Esophagus muscularis mucosa (tissue), 4 donors: ENCODE results near the gene SYMPK. TPM values are rescaled to one million over a fixed set of nuclear protein-coding genes. Genes with fewer than 3 reads are reported as not detected.

Source experiments
- DNase-seq: peaks from one replicate; pipeline ENCODE4 v3.0.0-alpha.2; 2017; ENCODE audit errors: extremely low spot score
- H3K27ac ChIP-seq, 4 donors: fragments of 200-600 bp; sonication (generic); replicated peaks in 1 of 4; 1 replicate in 3 of 4; 2 replicates in 1 of 4; pipeline ENCODE4 v1.5.1; 2016 to 2019; ENCODE audit warnings: mild to moderate bottlenecking in 1 of 4
- H3K27me3 ChIP-seq, 4 donors: fragments of 200-600 bp; sonication (generic); one replicate each; pipeline versions ENCODE4 v1.5.1 to v1.6.0; 2016 to 2019
- H3K36me3 ChIP-seq, 4 donors: fragments of 200-600 bp; sonication (generic); one replicate each; pipeline ENCODE4 v1.5.1; 2016 to 2019
- H3K4me1 ChIP-seq, 4 donors: fragments of 200-600 bp; sonication (generic); one replicate each; pipeline ENCODE4 v1.5.1; 2016 to 2019
- H3K4me3 ChIP-seq, 4 donors: fragments of 200-600 bp; sonication (generic); 1 replicate in 2 of 4; 2 replicates in 2 of 4; pipeline ENCODE4 v1.5.1; 2016 to 2019; ENCODE audit warnings: mild to moderate bottlenecking in 4 of 4, moderate library complexity in 1 of 4
- H3K9me3 ChIP-seq, 4 donors: fragments of 200-600 bp; sonication (generic); 1 replicate in 3 of 4; 2 replicates in 1 of 4; pipeline ENCODE4 v1.5.1; 2016 to 2019
- CTCF ChIP-seq, 3 experiments: fragments of 200-600 bp in 2 of 3; fragments of 450-650 bp in 1 of 3; sonication (generic) in 2 of 3; IDR thresholded peaks; one replicate each; pipeline ENCODE4 v1.5.1; 2017 to 2019; ENCODE audit warnings: antibody characterized with exemption in 3 of 3, mild to moderate bottlenecking in 2 of 3, moderate library complexity in 1 of 3
- EP300 ChIP-seq: sonication (generic); formaldehyde crosslinking; IDR thresholded peaks from one replicate; pipeline ENCODE4 v1.6.1; 2017; ENCODE audit warnings: antibody characterized with exemption
- POLR2A ChIP-seq: fragments of 450-650 bp; IDR thresholded peaks from one replicate; pipeline ENCODE4 v1.6.1; 2017; ENCODE audit warnings: antibody characterized with exemption, moderate library complexity, mild to moderate bottlenecking, low read depth
- POLR2AphosphoS5 ChIP-seq, 2 donors: sonication (generic); formaldehyde crosslinking; IDR thresholded peaks; one replicate each; pipeline ENCODE4 v1.6.1; 2017; ENCODE audit warnings: antibody characterized with exemption in 2 of 2
- WGBS: methylation state at CpG from one replicate; pipeline ENCODE4 v1.1.5; 2018; 5-methylcytosine and 5-hydroxymethylcytosine counted together
- intact Hi-C: fragments of 100-400 bp; cut with DNase I; formaldehyde crosslinking; loops from one replicate; pipeline ENCODE4 v1.15.1; 2023
- total RNA-seq, 4 donors: library from RNA; depleted of rRNA; stranded (reverse); fragments of >200 nt; gene quantifications; one replicate each; pipeline versions ENCODE4 v1.1.0 to v1.2.1, GENCODE V29; 2016

Gene SYMPK
- total RNA-seq, 4 donors from 2014 or later = 22.0 to 44.2 (median 36.6) TPM

- peak overlapping the region; percentile 91 to 98 (median 97) for H3K27ac ChIP-seq
- H3K27me3 ChIP-seq = no peaks in the 10 kb centered on the region
- no peaks in the 10 kb centered on the region for H3K9me3 ChIP-seq
- intact Hi-C loops = loop anchor here (2.0 kb wide), 2 partner anchors 47 to 73 kb away; partner anchors contain the start of gene QPCTL
- H3K4me1 ChIP-seq = peaks cover 39 to 68% (median 60%) of the 10 kb centered on the region in 4 donors
- peak overlapping the region in 3 of 4 donors; percentile 91 to 98 (median 93) for H3K4me3 ChIP-seq
- TF ChIP-seq CTCF (IDR thresholded peaks at IDR 0.05) = no peak
- no peak for TF ChIP-seq POLR2A
- no peak for TF ChIP-seq POLR2AphosphoS5 (IDR thresholded peaks at IDR 0.05)
- TF ChIP-seq EP300 = no peak
- 54% methylated on average over 17 of the region's 23 CpGs for WGBS
- DNase-seq = no peak
- H3K36me3 ChIP-seq = peaks cover 0 to 7% (median 0%) of the 10 kb centered on the region in 4 donors
Observed at GRCh38 chr19:45765702-45766295, 97.1 kb downstream of the SYMPK start.

Other genes with a start within 250 kb of the SYMPK start
- 10 to 100 TPM; 12.0 to 28.4 (median 18.3) TPM for gene EML2, start 223.8 kb downstream of the SYMPK start, total RNA-seq
- not detected for gene GIPR, start 194.9 kb downstream of the SYMPK start, total RNA-seq
- gene SNRPD2, start 171.2 kb downstream of the SYMPK start, total RNA-seq = 100 to 1,000 TPM; 107 to 167 (median 139) TPM
- 1 to 10 TPM; 4.6 to 6.8 (median 6.0) TPM for gene QPCTL, start 170.5 kb downstream of the SYMPK start, total RNA-seq
- 10 to 100 TPM in 3 of 4 donors, 1 to 10 TPM in 1; 8.6 to 27.7 (median 18.2) TPM for gene FBXO46, start 132.3 kb downstream of the SYMPK start, total RNA-seq
- not detected for gene MEIOSIN, start 129.7 kb downstream of the SYMPK start, total RNA-seq
- gene SIX5, start 93.9 kb downstream of the SYMPK start, total RNA-seq = 10 to 100 TPM; 18.2 to 39.9 (median 28.8) TPM
- gene DMPK, start 80.7 kb downstream of the SYMPK start, total RNA-seq = 100 to 1,000 TPM; 247 to 487 (median 347) TPM
- gene DMWD, start 70.3 kb downstream of the SYMPK start, total RNA-seq = 10 to 100 TPM; 56.0 to 88.7 (median 63.3) TPM
- under 1 TPM in 1 of 4 donors, not detected in 3; 0.11 TPM for gene RSPH6A, start 47.8 kb downstream of the SYMPK start, total RNA-seq
- not detected for gene FOXA3, start 1.2 kb upstream of the SYMPK start, total RNA-seq
- gene IRF2BP1, start 23.0 kb upstream of the SYMPK start, total RNA-seq = 10 to 100 TPM; 22.4 to 58.7 (median 44.2) TPM
- 1 to 10 TPM; 3.8 to 7.9 (median 6.0) TPM for gene MYPOP, start 39.5 kb upstream of the SYMPK start, total RNA-seq
- gene NANOS2, start 51.6 kb upstream of the SYMPK start, total RNA-seq = not detected
- gene NOVA2, start 110.7 kb upstream of the SYMPK start, total RNA-seq = 1 to 10 TPM; 1.2 to 4.6 (median 2.7) TPM
- 1 to 10 TPM; 5.3 to 9.6 (median 8.6) TPM for gene CCDC61, start 132.3 kb upstream of the SYMPK start, total RNA-seq
- gene PGLYRP1, start 159.9 kb upstream of the SYMPK start, total RNA-seq = under 1 TPM in 1 of 4 donors, not detected in 3; 0.65 TPM
- not detected for gene IGFL4, start 177.9 kb upstream of the SYMPK start, total RNA-seq